Activated CD4-positive, alpha-beta T cell treated with anti-CD3 and anti-CD28 coated beads, Interleukin-2, amount 50 U/mL, for 24 hours (primary cell): ENCODE measurements around the gene KRT9.
"Not testable (repeated sequence)": the region's sequence is repeated elsewhere in the genome, so short reads cannot be mapped to it uniquely, and the experiment has no call there.

Experiments
- DNase-seq, 2 donors: peaks; one replicate each; pipeline ENCODE4 v3.0.0-alpha.2; 2020; ENCODE audit warnings: low read depth in 1 of 2, low spot score in 1 of 2

Gene KRT9

DNA sequence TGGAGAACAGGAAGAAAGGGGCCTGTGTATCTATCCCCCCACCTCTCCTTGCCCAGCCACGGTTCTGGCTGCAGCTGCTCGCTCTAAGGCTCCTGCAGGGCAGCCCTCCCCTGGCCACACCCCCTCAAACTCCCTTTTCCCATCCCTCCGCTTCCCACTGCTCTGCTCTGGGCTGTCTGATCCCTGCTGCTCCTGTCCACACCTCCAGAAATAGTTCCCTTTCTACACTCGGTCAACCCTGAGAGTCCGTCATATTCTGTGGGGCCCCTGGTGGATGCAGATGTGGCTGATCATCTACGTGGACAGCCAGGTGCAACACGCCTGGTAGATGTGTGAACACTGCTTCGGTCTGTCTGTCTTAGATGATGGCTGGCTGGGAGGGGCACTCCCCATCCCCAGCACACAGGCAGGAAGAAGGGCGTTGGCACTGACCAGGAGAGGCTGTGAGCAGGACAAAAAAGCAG lies 24.4 kb downstream of the KRT9 start:
- no peak for DNase-seq

DNA sequence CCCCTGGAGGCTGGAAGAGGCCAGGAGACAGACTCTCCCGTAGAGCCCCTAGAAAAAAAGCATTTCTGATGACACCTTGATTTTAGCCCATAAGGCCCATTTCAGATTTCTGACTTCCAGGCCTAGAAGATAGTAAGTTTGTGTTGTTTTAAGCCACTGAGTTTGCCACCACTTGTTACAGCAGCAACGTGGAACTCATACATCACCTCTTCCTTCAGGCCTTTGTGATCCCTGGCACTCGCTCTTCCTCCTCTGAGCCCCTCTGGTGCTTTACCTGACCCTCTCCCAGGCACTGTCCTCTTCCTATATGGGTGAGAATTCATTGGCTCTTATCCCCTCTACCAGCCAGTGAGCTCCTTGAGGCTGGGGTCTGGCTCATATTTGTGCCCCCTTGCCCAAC lies 25.0 kb downstream of the KRT9 start:
- no peak for DNase-seq

DNA sequence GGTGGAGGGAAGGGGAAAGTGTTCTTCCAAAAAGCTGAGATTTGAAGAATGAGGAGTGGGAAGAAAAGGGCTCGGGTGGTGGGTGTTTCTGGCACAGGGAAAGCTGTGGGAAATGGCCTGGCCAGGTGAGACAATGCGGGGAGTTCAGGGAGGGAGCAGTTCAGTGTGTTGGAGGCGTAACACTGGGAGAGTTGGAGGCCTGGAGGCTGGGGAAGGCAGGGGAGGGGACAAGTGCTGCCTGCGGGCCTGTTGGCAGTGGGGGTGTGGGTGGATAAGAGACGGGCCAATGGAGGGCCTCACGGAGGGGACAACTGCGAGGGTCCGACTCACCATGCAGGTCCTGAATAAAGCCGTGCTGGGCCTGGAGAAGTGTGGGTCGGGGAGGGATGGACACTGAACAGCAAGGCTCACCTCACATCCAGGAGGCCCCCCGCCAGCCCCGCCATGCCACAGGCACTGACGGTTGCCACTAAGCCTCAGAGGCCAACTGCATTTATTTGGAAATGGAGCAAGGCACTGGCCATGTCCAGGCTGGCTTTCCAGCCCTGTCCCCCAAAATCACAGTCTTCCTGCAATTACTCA lies 25.9 kb downstream of the KRT9 start:
- DNase-seq = no peak

DNA sequence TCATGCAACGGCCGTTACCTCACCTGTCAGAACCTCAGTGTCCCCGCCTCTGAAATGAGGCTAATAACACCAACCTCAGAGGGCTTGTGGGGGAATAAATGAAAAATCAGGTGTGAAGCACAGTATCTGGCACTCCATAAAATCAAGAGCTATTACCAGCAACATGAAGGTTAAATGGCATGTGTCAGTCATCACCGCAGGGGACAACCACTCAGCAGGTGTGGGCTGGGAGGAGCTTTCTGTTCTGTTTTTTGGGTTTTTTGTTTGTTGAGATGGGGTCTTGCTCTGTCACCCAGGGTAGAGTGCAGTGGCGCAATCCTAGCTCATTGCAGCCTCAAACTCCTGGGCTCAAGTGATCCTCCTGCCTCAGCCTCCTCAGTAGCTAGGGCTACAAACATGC lies 26.9 kb downstream of the KRT9 start:
- DNase-seq = no peak

DNA sequence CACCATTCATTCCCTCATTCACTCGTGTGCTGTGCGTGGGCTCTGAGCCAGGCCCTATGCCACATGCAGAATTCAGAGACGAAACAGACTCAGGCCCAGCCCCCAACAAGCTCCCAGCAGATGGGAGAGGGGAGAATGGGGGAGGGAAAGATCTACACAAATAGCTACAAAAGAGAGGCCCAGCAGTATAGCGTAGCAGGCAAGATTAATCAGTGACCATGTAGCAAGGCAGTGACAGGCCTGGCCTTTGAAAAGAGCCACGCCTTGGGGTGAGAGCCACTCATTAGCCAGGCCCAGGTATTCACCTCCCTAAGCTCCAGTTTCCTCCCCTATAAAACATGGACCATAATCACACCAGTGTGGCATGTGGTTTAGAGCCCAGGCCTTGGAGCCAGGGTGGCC lies 27.4 kb downstream of the KRT9 start:
- no peak for DNase-seq

DNA sequence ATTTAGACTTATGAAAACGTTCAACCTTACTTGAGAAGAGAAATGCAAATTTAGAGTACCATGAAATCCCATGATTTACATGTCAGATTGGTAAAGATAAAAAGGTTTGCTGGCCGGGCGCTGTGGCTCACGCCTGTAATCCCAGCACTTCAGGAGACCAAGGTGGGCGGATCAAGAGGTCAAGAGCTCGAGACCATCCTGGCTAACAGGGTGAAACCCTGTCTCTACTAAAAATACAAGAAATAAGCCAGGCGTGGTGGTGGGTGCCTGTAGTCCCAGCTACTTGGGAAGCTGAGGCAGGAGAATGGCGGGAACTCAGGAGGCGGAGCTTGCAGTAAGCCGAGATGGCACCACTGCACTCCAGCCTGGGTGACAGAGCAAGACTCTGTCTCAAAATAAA lies 29.1 kb downstream of the KRT9 start:
- DNase-seq = not testable (repeated sequence)

DNA sequence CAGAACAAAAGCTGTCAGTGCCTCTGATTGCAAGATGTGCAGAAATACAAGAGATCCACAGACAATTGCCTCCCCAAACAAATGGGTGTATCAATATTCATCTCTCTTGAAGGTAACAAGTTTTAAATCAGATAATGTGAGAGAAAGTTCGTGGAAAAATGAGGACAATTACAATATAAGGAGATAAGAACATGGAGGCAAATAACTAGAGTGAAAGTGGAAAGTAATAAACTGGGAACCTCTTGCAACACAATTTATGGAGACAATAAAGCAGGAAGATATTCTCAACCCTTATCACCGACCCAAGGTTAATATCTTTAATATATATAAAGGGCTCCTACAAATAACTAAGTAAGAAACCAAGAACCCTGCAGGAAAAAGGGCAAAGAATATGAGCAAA lies 29.5 kb downstream of the KRT9 start:
- DNase-seq = no peak

DNA sequence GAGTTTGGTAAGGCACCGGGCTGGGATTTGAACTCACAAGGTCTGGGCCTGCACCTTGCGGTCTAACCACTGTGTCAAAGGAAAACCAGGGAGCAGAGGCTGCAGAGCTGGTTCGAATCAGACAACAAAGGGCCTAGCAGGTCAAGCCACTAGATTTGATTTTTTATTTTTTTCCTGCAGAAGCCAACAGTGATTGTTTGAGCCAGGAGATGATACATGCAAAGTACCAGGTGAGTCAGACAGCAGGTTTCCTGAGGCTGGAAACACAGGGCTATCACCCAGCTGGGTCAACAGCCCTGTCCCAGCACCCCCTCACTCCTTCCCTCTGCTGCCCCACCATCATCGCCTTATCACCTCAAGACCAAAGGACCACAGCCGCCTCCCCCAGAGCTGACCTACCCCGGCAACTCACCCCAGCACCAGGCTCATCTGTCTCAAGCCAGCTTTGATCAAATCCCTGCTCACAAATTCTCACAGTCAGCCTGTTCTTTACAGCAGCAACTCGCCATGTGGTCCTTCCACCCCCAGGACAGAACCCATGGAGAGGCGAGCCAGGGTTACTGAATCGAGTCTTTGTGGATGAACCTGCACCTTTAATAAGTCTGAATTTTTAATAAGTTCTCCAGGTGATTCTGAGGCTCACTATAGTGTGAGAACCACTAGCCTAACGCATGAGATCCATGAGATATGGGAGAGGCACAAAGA lies 30.8 kb downstream of the KRT9 start:
- no peak for DNase-seq

DNA sequence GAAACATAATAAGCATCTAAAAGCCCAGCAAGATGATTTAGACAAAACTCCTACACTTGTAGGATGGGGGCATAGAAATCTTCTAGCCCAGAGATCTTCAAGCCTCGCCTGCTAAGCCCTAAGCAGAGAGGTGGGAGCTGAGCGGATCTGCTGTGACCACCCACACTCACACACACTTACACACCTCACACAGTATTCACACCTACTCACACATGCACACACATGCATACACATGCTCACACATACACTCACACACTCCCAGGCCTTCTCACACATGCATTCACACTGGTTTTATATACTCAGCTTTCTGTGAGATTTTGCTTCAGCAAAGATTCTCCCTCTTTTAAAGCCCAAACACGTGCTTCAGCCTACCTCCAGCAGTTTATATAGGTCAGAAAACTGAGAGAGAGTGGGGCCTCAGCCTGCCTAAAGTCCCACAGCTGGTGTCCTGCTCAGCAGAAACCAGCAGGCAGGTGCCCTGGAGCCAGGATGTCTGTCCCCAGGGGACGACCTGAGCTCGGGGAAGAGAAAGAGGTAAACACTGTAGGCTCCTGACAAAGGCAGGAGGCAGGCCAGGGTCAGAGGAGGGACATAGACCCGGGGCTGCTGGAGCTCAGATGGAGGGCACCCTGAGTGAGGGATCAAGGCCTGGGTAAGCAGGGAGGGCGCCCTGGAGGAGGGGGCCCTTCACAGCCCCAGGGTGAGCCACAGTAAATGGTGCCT lies 31.7 kb downstream of the KRT9 start:
- no peak for DNase-seq

DNA sequence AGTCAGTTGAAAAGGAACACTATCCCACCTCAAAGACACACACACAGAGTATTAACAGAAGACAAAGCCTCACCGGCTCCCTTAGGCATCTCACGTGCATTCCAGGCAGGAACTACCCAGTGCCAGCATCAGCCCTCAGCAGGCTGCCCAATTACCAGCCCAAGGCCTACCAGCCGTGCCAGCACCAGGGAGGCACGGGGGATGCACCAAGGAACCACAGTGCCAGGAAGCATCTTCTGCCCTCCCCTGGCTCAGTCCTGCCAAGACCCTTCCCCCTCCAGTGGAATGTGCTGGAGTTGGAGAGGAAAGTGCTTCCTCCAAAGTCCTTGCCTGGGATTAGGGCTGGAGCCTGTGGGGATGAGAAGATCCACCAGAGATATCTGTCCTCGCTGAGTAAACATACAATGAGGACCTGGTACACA lies 32.8 kb downstream of the KRT9 start:
- DNase-seq = no peak

DNA sequence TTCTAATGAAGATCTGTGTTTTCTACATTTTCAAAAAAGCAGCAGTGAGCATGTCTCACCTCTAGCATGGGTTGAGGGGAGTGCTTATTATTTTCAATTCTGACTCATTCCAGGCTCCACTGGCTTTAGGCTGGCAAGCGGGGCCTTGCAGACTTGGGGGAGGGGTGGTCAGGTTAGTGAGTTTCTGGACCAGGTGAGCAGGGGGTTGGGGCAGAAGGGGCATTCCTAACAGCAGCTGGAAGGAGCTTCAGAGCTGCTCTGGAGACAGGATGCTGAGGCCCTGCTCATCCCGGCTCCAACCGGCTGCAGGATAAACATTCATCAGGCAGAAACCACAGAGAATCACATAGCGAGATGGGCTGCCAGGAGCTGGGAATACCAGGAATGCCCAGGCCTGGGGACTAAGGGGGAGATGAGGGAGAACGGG lies 33.3 kb downstream of the KRT9 start:
- no peak for DNase-seq

DNA sequence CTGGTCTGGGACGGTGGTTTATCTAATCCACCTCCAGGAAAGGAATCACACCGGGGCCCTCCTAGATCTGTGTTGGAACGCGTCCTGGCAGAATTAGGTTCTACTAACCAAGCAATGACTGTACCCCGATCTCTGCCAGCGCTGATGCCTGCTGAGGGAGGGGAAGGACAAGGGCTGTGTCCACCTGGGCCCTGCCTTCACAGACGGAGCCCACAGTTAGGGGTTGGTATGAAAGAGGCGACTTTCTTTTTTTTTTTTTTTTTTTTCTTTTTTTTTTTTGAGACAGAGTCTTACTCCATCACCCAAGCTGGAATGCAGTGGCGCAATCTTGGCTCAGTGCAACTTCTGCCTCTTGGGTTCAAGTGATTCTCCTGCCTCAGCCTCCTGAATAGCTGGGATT lies 33.9 kb downstream of the KRT9 start:
- no peak for DNase-seq

DNA sequence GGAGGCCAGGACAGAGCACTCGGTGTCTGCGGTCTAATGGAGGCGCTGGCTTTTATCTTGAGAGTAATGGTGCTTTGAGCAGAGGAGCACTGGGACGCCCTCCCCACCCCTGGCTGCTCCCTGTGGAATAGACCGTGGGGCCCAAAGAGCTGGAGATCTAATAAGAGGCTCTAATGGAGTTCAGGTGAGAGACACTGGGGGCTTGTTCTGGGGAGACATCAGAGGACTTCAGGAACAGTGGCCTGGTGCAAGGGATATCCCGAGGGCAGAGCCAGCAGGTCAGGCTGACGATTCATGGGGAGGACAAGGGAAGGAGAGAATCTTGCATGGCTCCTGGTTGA lies 34.3 kb downstream of the KRT9 start:
- DNase-seq = no peak

DNA sequence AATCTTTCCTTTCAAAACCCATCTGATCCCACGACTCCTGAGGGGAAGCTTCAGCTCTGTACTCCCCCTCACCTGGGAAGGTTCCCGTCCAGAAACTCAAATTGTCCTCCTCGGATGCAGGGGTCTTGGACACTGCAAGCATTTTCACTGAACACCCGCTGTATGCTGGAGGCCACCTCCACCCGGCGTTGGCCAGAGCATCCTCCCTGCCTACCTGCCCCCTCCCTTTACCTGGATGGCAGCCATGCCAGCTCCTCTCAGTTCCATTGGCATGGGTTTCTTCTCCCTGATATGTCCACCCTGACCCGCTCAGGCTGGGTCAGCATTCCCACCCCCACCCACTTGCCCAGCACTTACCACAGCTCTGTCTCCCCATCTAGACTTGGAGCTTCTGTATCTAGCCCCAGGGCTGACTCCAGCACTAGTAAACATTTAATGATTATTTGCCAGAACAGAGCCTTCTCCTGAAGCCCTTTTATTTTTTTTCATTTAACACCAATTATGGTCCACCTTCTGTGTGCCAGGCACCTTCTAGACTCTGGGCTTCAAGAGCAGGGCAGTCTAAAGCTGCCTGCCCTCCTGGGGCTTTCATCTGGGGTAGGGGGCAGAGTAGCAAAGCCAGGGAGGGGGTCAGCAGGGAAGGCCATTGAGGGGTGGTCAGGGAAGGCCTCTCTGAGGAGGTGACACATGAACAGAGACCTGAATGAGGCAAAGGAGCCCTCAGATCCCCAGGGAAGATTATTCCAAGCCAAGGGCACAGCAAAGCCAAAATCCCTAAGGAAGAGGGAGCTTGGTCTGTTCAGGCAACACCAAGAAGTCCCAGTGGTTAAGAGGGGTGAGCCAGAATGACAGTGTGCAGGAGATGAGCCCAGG lies 34.9 kb downstream of the KRT9 start:
- no peak for DNase-seq

DNA sequence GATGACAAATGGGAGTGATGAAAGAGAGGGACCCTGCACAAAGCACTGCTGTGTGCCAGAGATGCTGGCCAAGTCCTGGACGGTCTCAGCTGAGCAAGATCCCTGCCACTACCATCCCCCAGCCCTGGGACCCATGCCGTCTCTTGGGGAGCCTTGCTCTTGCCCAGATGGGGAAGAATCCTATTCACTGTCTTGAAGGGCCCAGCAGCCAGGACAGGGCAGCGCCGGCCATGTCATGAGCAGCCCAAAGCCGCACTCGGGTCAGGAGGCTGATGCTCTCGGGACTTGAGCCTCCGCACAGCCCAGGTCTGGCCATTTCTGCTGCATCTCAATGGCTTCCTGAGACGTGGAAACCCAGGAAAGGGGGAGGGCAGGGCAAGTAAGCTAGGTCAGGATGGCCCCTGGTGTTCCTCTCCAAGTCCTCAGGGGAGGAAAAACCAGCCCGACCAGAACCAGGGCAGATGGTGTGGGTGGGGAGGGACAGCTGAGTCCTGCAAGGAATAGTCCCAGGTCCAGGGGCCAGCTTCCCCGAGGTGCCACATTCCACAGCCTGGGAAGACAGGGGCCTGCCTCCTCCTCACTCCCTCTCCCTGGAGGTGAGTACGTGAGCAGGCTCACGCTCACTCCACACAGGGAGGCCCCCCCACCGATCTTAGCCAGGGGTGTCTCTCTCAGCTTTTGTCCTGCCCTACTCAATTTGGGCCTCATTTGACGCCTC lies 35.9 kb downstream of the KRT9 start:
- no peak for DNase-seq

DNA sequence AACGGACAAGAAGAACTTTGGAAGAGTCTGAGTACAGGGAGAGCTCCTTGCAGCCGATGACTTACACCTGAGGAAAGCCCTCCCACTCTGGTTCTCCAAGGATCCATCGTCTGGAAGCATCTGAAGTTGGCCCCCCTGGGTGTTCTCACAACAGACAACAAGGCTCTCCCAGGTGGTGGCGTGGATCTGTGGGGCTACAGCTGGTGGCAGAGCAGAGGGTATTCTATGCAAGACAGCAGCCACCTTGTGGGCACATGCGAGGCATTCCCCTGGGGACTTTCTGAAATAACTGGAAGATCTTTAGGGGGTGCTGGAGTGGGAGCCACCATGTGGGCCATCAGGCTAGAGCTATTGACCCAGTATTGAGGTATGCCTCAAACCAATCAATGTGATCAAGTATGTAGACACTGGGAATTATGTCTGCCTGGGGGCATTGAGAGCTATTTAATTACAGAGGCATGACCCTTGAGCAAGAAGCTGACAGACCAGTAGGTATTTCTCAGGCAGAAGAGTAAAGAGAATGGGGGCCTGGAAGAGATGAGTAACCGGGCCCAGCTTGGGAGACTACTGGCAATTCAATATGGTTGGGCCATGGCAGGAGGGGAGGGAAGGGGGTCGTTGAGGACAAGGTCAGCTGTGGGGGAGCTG lies 36.8 kb downstream of the KRT9 start:
- DNase-seq = no peak

DNA sequence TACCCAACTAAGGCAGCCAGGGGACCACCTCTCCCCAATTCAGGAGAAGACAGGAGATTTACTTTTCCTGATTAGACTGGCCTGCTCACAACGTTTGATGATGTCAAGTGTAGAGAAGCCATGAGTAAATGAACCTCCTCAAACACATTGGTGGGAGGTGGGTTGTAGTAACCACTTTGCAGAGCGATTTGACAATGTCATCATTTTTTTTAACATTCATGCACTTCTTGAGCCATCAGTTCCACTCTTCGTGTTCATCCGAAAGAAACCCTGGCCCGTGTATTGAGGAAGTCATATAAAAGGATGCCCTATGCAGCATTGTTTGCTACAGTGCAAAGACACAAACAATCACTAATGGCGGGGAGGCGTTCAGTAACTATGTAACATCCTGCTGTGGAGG lies 38.2 kb downstream of the KRT9 start:
- no peak for DNase-seq

DNA sequence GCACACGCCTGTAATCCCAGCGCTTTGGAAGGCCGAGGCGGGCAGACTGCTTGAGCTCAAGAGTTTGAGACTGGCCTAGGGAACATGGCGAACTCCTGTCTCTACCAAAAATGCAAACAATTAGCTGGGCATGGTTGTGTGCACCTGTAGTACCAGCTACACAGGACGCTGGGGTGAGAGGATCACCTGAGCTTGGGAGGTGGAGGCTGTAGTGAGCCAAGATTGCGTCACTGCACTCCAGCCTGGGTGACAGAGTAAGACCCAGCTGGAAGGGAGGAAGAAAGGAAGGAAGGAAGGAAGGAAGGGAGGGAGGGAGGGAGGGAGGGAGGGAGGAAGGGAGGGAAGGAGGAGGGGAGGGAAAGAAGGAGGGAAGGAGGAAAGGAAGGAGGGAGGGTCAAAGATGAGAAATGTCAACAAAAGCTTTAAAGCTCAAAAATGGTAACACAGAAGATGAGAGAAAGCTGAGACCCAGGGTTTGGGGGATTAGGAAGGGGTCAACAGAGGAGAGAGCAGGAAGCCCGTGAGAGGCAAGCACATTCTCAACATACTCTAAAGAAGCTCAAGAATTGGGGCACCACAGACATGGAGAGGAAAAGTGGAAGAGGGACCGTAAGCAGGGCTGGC lies 38.8 kb downstream of the KRT9 start:
- DNase-seq = no peak

DNA sequence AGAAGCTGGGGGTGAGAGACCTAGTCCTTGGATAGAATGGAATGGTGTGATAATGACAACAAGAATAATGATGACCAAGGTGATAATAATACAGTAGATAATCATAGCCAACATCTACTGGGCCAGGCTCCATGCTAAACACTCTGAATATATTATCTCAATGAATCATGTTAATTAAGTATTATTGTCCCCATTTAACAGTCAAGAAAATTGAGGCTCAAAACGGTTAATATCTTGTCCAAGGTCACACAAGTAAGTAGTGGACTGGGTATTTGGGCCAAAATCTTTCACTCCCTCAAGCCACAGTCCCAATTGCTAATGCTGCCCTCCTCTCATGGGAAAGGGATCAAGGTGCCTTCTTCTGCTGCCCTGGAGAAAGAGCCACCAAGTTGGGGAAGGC lies 39.9 kb downstream of the KRT9 start:
- no peak for DNase-seq
